Neutrophil (primary cell): ENCODE measurements around the gene GAK.

ENCODE experiments used
- H3K27ac ChIP-seq: fragments of 200-600 bp; sonication (generic); 2 replicates; pipeline ENCODE4 v1.5.1; 2016; ENCODE audit warnings: mild to moderate bottlenecking, moderate library complexity
- H3K27me3 ChIP-seq: fragments of 200-600 bp; sonication (generic); 2 replicates; pipeline ENCODE4 v1.6.0; 2016; ENCODE audit warnings: mild to moderate bottlenecking
- H3K36me3 ChIP-seq: fragments of 200-600 bp; sonication (generic); 2 replicates; pipeline ENCODE4 v1.5.1; 2017
- H3K4me1 ChIP-seq, 2 experiments: fragments of 200-600 bp in 1 of 2; sonication (generic) in 1 of 2; 1 replicate in 1 of 2; 2 replicates in 1 of 2; pipeline versions ENCODE4 v1.5.1 to v1.6.1; 2013 to 2016; ENCODE audit warnings: low read depth in 1 of 2, low read length in 1 of 2, mild to moderate bottlenecking in 1 of 2, moderate library complexity in 1 of 2; ENCODE audit not compliant: control insufficient read depth in 1 of 2, insufficient read depth in 1 of 2
- H3K4me3 ChIP-seq, 2 experiments: fragments of 200-600 bp in 1 of 2; sonication (generic) in 1 of 2; 1 replicate in 1 of 2; 2 replicates in 1 of 2; pipeline ENCODE4 v1.5.1; 2013 to 2016; ENCODE audit warnings: low read depth in 1 of 2, low read length in 1 of 2, mild to moderate bottlenecking in 1 of 2, moderate library complexity in 1 of 2
- H3K9me3 ChIP-seq: fragments of 200-600 bp; sonication (generic); 2 replicates; pipeline ENCODE4 v1.5.1; 2016
- CTCF ChIP-seq: fragments of 200-600 bp; sonication (generic); IDR thresholded peaks from 2 replicates; pipeline ENCODE4 v1.5.1; 2016; ENCODE audit warnings: antibody characterized with exemption

The GAK gene

GRCh38 chr4:884896-885295 is 47.2 kb downstream of the GAK start:
- Histone ChIP-seq H3K4me1 (no peaks in the 10 kb centered on the region), H3K9me3 (no peaks in the 10 kb centered on the region), H3K27ac (no peak overlapping the region), H3K36me3 (peaks cover 100% of the 10 kb centered on the region), H3K27me3 (no peaks in the 10 kb centered on the region), H3K4me3 (no peak overlapping the region)
- no peak for TF ChIP-seq CTCF

- Histone ChIP-seq H3K36me3 (peaks cover 100% of the 10 kb centered on the region), H3K4me3 (no peak overlapping the region), H3K27me3 (no peaks in the 10 kb centered on the region), H3K27ac (no peak overlapping the region), H3K9me3 (no peaks in the 10 kb centered on the region), H3K4me1 (no peaks in the 10 kb centered on the region)
- TF ChIP-seq CTCF = no peak
Measured at GRCh38 chr4:884259-884658, 47.9 kb downstream of the GAK start.

- no peak overlapping the region for H3K4me3 ChIP-seq
- no peaks in the 10 kb centered on the region for H3K9me3 ChIP-seq
- H3K36me3 ChIP-seq = peaks cover 100% of the 10 kb centered on the region
- no peak for TF ChIP-seq CTCF
- H3K4me1 ChIP-seq = no peaks in the 10 kb centered on the region
- no peak overlapping the region for H3K27ac ChIP-seq
- no peaks in the 10 kb centered on the region for H3K27me3 ChIP-seq
Measured at GRCh38 chr4:883377-884095, 48.6 kb downstream of the GAK start.

GRCh38 chr4:882646-883045 is 49.5 kb downstream of the GAK start:
- Histone ChIP-seq H3K4me3 (no peak overlapping the region), H3K9me3 (no peaks in the 10 kb centered on the region), H3K36me3 (peaks cover 100% of the 10 kb centered on the region), H3K27me3 (no peaks in the 10 kb centered on the region), H3K4me1 (no peaks in the 10 kb centered on the region), H3K27ac (no peak overlapping the region)
- TF ChIP-seq CTCF = no peak

- no peak for TF ChIP-seq CTCF
- Histone ChIP-seq H3K36me3 (peaks cover 100% of the 10 kb centered on the region), H3K27me3 (no peaks in the 10 kb centered on the region)
Measured at GRCh38 chr4:881709-882108, 50.4 kb downstream of the GAK start.

More at GRCh38 chr4:881709-882108, 50.4 kb downstream of the GAK start:
- no peak overlapping the region for H3K27ac ChIP-seq
- H3K4me1 ChIP-seq = no peaks in the 10 kb centered on the region
- H3K4me3 ChIP-seq = no peak overlapping the region
- no peaks in the 10 kb centered on the region for H3K9me3 ChIP-seq
